22Rv1 (cell line): ENCODE results near the gene STAT5B.

Experiments used
- H3K27ac ChIP-seq: fragments of 450-650 bp; 2 replicates; pipeline ENCODE4 v1.5.1; 2017
- ZFX ChIP-seq: fragments of 450-650 bp; IDR thresholded peaks from 2 replicates; pipeline ENCODE4 v1.6.1; 2017; ENCODE audit warnings: antibody characterized with exemption, borderline replicate concordance
- TF ChIP-seq, protein P1 (sequence below): fragments of 450-650 bp; IDR thresholded peaks from 2 replicates; pipeline ENCODE4 v1.5.1; 2017; ENCODE audit warnings: mild to moderate bottlenecking

The STAT5B gene

GRCh38 chr17:42283241-42284023, 7.2 kb upstream of the STAT5B start:
- no peak overlapping the region for H3K27ac ChIP-seq
- TF ChIP-seq, protein P1, sequence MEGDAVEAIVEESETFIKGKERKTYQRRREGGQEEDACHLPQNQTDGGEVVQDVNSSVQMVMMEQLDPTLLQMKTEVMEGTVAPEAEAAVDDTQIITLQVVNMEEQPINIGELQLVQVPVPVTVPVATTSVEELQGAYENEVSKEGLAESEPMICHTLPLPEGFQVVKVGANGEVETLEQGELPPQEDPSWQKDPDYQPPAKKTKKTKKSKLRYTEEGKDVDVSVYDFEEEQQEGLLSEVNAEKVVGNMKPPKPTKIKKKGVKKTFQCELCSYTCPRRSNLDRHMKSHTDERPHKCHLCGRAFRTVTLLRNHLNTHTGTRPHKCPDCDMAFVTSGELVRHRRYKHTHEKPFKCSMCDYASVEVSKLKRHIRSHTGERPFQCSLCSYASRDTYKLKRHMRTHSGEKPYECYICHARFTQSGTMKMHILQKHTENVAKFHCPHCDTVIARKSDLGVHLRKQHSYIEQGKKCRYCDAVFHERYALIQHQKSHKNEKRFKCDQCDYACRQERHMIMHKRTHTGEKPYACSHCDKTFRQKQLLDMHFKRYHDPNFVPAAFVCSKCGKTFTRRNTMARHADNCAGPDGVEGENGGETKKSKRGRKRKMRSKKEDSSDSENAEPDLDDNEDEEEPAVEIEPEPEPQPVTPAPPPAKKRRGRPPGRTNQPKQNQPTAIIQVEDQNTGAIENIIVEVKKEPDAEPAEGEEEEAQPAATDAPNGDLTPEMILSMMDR, result no peak
- no peak for TF ChIP-seq ZFX

DNA sequence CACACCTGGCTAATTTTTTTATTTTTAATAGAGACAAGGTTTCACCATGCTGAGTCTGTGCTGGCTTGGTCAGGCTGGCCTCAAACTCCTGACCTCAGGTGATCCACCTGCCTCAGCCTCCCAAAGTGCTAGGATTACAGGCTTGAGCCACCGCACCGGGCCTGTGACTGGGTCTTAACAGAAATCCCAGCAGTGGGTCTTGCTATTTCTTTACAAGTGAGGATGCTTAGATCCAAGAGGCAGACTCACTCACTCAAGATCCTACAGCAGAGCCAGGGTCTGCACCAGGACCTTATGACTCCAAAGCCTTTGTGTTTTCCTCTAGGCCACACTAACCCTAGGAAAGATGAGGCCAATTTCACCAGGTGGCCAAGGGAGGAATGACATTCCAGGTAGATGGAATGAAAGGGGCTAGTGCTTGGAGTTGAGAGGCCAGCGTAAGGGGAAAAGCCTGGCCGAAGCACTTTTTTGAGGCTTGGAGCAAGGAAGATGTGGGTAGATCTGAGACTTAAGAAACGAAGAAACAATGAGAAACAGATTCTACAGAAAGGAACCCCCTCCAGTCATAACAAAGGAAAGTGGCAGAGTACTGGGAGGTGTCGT, 6.4 kb upstream of the STAT5B start:
- H3K27ac ChIP-seq, result no peak overlapping the region
- TF ChIP-seq, protein P1, result no peak
- TF ChIP-seq ZFX, result no peak

DNA sequence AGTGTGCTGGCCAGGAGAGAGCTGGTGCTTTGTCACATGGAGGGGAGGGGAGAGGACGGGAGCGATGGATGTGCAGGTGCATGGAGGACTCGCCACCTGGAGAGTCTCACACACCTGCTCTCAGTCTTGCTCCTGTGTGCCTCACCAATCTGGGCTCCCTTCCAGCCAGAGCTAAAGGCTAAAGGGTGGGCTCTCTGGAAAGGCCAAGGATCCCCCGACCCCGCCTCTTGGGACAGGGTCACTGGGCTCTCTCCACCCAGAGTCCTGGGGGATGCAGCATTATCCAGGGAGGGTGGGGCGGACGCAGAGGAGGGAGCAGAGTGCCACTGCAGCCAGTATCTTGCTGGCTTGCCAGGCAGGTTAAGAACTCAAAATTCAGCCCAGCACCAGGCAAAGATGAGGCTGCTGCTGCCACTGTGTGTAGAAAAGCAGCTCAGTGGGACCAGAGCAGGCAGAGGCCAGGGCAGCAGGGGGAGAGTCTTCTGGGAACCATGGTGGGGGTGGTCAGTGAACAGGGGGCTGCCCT, 5.4 kb upstream of the STAT5B start:
- H3K27ac ChIP-seq, result no peak overlapping the region

DNA sequence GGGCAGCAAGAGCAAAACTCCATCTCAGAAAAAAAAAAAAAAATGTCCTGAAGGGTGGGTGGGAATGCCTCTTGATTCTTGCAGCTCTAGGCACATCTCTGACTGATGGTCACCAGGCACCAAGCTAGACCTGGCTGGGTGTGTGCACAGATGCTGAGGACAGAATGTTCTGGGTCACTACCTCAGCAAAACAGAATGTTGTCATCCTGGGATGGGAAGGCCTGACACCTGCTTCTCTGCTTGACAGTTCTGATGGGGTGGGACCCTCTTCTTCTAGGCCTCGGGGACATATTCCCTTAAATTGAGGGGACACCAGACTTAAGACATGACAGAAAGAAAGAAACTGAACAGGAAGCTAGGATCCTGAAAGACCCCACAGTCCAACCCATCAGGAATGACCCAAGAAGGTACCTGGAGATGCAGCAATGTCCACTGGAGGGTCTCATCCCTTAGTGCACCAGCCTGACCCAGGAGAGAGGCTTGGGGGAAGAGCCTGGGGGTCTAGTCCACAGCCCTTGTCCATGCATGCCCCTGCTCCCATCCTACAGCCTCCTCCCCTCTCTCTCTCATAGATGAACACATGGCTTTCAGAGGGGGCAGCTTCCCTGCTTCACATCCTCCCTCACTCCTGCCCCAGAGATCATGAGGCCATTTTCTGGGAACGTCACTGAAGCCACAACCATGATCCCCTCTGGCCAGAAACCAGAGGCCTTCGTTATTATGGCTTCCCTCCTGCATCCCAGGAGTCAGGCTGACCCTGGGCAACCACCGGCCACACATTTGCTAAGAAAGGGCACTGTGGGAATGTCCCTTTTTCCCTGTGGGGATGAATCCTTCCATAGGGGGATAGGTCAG, 3.8 kb upstream of the STAT5B start:
- no peak for TF ChIP-seq ZFX
- TF ChIP-seq, protein P1, result no peak

More for the DNA sequence above, 5.4 kb upstream of the STAT5B start:
- TF ChIP-seq, protein P1, result no peak
- TF ChIP-seq ZFX, result no peak

DNA sequence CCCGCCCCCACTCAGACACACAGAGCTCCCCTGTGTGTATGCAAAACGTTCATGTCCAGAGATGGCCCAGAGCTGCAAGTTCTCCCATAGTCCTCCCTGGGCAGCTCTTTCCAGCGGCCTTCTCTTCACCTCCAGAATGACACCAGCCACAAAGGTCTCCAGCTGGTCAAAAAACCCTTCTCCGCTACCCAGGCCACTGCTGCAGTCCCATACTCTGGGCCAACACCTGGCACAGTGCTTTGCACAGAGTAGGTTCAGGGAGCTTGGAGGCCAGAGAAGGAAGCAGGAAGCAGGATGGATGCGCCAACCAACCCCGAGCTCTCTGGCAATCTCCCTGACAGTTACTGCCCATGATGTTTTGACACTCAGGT, 1.1 kb upstream of the STAT5B start:
- no peak overlapping the region for H3K27ac ChIP-seq
- TF ChIP-seq, protein P1, result no peak
- TF ChIP-seq ZFX, result no peak

More for the DNA sequence above, 3.8 kb upstream of the STAT5B start:
- H3K27ac ChIP-seq, result no peak overlapping the region

DNA sequence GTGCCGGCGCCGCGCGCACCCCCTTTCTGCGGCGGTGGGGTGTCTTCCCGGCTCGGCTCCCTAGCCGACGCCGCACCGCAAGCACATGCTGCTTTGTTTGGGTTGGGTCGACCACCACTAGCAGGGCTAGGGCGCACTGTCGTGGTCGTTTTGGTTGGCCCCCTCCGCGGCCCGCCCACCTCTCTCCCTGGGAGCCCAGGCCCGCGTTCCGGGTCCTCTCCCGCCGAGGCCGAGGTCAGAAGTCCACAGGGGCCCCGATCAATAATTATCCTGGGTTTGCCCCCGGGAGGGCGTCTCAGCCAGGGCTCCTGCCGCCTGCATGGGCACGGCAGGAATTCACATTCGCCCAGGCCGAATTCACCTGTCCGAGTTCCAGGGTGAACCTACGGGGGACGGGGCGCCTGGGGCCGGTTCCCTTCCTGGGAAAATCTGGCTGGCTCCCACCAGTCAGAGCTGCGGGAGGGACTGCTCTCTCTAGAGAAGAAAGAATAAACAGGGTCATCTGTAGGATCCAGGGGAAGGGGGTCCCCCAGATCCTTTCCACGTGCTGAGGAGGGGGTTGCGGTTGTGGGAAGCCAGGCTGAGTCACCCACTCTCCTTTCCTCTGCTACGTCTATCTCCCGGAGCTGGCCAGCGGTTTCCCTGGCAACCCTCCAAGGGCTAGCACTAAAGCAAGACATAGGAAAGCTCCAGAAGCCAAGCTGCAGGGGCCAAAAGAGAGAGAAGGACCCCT, 584 bp upstream of the STAT5B start:
- peak overlapping the region; percentile 64 for H3K27ac ChIP-seq
- no peak for TF ChIP-seq ZFX
